ENCODE measurements around the gene RNPS1.
A peak's percentile ranks its signal among the peaks of the same experiment; 100 is the strongest.
"Not testable (repeated sequence)": the region's sequence is repeated elsewhere in the genome, so short reads cannot be mapped to it uniquely, and the experiment has no call there.

The RNPS1 gene

GRCh38 chr16:2253293-2253692 is 14.6 kb downstream of the RNPS1 start:
- no peak for DNase-seq

- DNase-seq, result no peak
These were observed 15.1 kb downstream of the RNPS1 start for GRCh38 chr16:2252806-2253148.

- peak; percentile 57 for DNase-seq
These were observed 16.4 kb downstream of the RNPS1 start, which contains the start of gene ECI1 for GRCh38 chr16:2251296-2252111. TSS of gene ECI1 (minus strand) at chr16:2251587. CDS start at chr16:2251566, 21 bp downstream.

DNA sequence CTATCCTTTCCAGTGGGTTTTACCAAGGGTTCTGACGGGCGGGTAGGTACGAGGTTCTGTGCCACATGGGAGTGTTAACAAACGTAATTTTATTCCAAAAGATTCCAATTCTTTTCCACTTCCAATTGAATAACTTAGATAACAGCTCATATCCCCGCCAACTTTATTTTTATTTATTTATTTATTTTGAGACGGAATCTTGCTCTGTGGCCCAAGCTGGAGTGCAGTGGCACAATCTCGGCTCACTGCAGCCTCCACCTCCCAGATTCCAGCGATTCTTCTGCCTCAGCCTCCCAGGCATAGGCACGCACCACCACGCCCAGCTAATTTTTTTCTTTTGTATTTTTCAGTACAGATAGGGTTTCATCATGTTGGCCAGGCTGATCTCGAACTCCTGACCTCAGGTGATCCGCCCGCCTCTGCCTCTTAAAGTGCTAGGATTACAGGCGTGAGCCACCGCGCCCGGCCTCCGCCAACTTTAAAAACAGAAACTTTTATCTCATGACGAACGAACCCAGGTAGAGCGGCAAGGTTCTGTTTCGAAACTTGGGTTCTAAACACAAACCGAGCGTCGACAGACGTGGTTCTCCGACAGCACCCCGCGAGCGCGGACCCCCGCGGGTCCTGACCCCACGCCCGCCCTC is 17.2 kb downstream of the RNPS1 start:
- DNase-seq, result peak; percentile 57

DNA sequence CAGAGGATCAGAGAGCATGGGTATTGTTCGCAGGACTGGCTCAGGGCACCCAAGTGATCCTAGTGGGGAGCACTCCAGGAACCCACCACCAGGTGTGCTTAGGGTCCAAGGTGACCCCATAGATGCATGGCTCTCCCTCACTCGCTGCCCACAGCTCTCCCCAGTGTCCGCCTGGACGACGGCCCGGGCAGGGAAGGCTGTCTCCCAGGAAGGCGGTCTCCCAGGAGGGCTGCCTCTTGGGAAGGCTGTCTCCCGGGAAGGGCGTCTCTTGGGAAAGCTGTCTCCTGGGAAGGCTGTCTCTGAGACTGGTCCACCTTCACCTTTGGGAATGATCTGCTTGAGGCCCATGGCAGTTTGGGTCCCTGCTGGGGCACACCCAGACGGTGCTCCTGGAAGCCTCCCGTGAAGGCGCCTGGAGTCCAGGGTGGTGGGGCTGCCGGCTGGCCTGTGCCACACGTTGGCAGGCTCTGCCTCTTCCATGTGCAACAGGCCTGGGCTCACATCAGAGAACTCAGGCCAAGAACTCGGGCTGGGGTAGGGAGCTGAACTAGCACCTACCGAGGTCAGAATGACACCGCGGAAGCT is 21.5 kb downstream of the RNPS1 start:
- DNase-seq, result no peak

DNA sequence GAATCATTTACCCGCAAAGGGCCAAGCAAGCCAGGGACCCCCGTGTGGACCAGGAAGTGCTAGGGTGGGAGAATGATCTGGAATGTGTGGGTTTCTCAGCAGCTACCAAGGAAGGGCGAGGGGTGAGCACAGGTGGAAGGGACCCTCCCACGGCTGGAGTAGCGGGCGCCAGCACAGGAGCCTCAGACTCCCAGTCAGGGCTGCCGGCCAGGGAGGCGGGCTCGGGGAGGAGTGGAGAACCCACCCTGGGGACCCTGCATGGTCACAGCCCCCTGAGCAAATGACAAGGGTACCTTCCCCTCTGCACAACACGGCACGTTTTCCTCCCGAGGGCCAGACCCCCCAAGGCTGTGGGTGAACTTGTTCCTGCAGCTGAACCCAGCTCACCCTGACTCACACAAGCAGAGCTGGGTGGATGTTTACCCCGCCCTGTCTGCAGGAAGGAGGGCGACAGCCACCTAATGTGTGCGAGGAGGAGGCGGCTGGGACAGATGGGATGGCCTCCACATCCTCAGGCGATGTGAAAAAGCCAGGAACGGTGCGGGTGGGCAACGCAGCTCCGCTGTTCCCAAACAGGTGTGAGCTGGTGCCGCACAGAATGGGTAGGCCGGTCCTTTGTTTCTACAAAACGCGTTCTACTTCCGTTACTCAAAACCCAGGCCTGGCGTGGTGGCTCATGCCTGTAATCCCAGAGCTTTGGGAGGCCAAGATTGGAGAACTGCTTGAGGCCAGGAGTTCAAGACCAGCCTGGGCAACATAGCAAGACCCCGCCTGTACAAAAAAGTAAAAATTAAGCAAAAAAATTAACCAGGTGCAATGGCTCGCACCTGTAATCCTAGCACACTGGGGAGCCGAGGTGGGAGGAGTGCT is 22.8 kb downstream of the RNPS1 start:
- DNase-seq, result no peak

DNA sequence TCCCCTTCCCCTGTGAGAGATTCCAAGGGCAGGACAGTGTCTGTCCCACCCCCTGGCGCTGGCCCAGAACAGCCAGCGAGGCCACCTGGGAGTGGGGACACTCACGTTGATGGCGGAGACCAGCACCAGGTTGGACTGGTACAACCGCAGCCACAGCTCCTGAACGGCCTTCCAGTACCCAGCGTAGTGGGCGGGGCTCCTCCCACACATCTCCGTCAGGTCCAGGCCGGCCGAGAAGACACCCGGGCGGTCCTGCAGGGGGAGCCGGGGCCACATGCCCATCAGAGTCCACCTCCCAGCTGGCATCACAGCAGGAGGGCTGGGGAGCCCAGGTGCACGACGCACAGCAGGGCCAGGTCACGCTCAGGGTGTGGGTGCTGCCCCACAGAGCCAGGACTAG is 23.6 kb downstream of the RNPS1 start:
- DNase-seq, result no peak

DNA sequence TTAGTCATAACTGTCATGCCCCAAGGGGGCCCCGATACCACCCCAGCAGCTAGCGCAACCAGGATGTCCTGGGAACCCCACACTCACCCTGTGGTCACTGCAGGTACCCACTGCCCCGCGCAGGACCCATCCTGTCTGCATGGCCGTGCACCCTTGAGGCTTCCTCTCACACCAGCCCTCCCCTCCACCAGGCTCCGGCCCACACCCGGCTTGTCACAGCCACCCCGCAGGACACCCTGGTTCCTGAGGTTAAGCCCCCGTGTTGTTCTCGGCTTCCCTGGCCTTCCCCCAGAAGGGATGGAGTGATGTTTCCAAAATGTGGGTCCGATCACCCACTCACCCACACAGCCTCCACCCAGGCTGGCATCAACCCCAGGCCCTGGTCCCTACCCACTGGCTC is 24.1 kb downstream of the RNPS1 start:
- no peak for DNase-seq

DNA sequence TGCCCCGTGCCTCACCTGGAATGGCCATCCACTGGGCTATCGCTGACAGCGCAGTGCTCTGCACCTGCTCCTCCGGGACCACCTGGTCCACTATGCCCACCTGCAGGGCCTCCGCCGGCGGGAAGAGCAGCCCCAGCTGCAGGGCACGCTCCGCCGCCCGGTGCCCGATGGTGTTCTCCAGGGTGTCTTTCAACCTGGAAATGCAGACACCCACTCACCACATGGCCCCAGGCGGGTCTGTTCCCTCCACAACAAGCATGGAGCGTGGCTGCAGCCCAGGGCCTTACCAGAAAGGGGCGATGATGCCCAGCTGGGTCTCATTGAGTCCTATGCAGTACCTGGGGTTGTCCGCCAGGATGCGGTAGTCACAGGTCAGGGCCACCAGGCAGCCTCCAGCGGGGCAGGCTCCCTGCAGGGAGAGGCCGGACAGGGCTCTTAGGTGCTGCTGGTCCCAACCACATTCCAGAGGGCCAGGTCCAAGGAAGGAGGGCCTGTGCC is 24.8 kb downstream of the RNPS1 start:
- DNase-seq, result no peak

DNA sequence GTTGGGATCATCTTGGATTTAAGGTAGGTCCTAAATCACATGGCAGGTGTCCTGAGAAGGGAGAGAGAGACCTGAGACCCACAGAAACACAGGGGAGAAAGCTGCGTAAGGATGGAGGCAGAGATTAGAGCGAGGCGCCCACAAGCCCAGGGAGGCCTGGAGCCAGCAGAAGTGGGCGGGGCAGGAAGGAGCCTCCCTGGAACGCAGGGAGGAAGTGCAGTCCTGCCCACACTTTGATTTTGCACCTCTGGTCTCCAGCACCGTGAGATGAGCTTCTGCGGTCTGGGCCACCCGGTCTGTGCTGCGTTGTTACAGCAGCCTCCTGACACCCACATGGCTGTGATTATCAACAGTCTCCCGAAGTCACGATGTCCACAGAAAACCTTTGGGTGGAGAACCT is 25.3 kb downstream of the RNPS1 start:
- DNase-seq, result no peak

- not testable (repeated sequence) for DNase-seq
These were observed 27.6 kb downstream of the RNPS1 start for GRCh38 chr16:2240331-2240730.

DNA sequence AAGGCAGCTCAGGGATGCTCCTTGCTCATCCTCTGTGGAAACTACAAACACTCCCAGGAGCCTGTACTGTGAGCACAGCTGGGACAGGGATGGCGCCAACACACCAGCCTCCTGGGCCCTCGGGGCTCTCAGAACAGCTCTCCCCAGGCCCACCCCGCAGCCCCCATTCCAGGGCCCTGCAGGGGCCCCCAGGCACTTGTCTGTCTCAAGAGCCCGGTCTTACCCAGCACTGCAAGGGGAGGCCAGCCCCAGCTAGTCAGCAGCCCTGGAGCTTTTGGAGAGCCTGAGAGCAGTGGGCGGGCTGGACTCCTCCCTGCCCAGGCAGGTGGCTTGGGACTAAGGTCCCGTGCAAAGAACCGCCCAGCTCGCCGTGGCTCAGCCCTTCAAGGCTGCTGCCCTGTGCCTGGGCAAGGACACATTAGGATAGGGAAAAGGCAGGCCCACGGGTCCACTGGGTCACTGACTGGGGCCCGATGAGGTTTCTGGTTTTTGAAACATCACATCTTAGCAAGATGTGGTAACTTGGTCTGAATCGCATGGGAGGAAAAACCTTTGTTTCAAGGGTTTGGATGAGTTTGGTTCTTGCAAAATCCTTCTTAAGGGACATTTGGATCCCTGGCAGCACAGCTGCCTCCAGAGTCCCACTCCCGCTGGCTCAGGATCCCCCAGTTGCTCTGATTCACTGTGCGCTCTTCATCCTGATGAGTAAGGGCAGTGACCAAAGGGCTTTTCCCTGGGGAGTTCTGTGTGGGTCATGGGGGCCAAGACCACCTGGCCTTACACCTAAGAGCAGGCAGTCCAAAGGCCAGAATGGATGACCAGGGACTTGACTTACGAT is 28.9 kb downstream of the RNPS1 start:
- DNase-seq, result no peak

DNA sequence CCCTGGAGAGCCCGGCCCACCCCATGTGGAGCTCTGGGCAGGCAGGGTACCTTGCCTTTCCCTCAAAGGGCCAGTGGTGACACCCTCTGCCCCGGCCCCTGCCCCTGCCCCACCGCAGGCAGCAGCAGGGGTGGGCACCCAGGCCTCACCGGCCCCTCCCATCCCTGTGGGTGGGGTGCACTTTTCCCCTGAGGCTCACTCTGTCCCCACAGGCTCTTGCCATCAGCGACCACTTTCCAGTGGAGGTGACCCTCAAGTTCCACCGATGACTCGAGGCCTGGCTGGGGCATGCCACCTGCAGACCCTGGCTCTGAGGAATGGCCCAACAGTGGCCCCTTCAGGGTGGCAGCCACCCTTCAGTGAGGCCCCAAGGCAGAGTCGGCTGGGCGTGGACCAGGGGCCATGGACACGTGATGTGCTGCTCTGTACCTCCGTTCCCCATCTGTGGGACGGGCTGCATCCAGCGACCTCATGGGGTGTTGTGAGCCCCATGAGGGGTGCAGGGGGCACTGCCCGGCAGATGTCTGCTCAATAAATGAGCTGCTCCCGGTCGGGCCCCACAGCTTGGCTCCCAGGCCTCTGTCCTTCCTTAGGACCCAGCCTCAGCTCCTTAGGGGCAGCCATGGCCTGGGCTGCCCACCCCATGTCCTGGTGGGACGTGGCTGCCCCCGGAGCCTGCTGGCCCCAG is 29.6 kb downstream of the RNPS1 start:
- no peak for DNase-seq

DNA sequence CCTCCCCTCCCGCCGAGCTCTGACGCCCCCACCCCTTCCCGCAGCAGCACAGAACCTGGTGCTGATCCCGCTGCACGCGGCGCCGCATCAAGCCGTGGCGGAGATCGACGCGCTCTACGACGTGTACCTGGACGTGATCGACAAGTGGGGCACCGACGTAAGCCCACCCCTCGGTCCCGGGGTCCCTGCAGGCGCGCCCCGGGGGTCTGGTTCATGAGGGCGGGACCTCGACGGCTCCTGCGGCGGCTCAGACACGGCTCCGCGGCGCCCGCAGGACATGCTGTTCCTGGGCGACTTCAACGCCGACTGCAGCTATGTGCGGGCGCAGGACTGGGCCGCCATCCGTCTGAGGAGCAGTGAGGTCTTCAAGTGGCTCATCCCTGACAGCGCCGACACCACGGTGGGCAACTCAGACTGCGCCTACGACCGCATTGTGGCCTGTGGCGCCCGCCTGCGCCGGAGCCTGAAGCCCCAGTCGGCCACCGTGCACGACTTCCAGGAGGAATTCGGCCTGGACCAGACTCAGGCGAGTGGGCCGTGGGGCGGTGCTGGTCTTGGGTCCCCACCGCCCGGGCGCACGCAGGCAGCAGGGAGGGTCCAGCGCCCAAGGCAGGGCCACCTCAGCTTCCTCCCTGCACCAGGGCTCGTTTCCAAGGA is 30.3 kb downstream of the RNPS1 start:
- no peak for DNase-seq

GRCh38 chr16:2237102-2237482 is 30.8 kb downstream of the RNPS1 start:
- no peak for DNase-seq

GRCh38 chr16:2236337-2237101 is 31.4 kb downstream of the RNPS1 start, which contains the start of gene DNASE1L2:
TSS of gene DNASE1L2 (plus strand) at chr16:2236444. CDS start at chr16:2236817, 373 bp downstream.
- DNase-seq, result no peak

DNA sequence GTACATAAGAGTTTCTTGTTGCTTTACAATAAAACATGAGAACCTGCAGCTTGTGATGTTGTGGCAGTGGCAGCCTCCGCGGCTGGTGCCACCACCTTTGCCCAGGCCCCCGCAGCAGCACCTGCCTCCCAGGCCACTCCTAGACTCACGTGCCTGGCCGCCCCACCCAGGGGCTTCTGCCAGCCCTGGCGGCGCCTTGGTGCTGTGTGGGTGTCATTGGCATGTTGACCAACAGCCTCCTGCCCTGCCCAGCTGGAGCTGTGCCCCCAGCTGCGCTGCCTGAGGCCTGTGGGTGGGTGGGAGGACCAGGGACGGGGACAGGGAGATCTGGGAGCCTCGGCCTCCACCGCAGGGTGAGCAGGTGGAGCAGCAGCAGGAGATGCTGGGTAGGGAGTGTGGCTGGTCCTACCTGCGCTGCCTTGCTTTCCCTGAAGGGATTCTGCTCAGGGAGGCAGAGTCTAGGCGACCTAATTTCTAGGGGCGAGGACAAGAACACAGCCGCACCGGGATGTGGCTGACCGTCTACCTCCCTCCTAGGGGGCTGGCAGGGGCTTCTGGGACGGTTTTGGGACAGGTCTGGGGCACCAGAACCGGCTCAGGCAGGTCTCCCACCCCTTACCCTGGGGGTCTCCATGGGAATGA is 32.1 kb downstream of the RNPS1 start:
- no peak for DNase-seq

DNA sequence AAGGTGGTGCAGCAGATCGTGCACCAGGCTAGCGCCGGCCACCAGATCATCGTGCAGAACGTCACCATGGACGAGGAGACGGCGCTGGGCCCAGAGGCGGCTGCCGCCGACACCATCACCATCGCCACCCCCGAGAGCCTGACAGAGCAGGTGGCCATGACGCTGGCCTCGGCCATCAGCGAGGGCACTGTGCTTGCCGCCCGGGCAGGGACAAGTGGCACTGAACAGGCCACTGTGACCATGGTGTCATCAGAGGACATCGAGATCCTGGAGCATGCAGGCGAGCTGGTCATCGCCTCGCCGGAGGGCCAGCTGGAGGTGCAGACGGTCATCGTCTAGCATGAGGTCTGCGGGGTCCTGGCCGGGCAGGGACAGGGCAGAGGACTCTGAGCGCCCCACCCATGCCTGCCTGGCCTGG is 32.7 kb downstream of the RNPS1 start:
- no peak for DNase-seq

GRCh38 chr16:2234813-2235170 is 33.1 kb downstream of the RNPS1 start:
- no peak for DNase-seq

Measured in NCI-H1417 treated with DMSO at 0.1 percent for 48 hours (cell line).